Hypothalamus (tissue), 51 donors: ENCODE results near the gene SSTR4.

Experiments
- DNase-seq, 51 donors: peaks; one replicate each; lab custom pipeline; 2025; lab: John Stamatoyannopoulos, UW

The SSTR4 gene

DNA sequence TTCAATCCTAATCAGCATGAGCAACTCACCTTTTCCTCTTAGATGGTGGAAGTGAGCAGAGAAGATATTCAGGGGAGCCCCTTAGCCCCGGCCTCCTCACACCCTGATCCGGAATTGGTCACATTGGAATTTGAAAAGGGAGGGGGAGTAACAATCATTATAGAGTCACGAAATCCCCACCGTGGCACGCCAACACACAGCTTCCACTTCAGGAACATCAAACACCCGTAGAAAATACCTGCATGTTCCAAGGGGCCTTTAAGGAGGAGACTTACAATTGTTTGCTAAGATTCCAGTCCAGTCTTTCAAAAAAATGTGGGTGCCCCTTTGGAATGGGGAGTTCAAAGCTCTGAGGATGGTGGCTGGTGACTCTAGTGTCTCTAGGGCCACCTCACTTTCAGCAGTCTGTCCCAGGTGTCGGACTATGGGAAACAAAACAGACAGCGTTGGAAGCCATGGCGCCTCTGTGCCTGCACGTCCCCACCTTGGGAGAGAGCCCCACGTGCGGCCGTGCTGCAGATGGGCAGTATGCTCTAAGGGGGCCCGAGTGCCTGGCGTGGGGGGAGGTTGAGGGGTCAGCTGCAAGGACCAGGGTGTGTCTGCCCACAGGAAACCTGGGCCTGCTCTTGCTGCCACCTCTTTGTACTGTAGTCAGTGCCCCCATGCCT is 48.6 kb downstream of the SSTR4 start:
- no peak for DNase-seq

DNA sequence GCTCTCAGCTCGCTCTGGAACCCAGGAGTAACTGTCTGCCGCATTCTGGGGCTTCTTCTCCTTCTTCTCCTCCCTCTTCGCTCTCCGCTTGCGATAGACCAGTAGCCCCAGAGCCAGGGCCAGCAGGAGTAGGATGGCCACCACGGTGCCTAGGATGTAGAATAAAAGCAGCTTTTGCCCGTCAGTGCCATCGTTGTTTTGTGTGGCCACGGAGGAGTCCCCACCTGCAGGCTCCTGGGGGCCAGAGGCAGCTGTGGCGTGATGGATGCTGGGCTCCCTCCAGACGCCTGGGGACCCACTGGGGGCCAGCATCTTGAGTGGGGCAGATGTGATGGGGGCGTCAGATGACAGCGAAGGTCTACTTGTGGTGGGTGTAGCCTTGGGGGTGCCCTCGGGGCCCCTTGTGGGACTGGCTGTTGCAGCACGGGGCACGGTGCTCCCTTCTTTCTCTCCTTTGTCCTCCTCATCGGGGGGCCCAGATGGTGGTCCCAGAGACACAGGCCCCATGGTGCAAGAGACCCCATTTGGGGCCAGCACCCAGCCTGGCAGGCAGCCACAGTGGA is 49.3 kb downstream of the SSTR4 start:
- no peak for DNase-seq

- peak in 1 of 51 donors; percentile 75 for DNase-seq
These were observed 49.8 kb downstream of the SSTR4 start for GRCh38 chr20:23084845-23085365.

DNA sequence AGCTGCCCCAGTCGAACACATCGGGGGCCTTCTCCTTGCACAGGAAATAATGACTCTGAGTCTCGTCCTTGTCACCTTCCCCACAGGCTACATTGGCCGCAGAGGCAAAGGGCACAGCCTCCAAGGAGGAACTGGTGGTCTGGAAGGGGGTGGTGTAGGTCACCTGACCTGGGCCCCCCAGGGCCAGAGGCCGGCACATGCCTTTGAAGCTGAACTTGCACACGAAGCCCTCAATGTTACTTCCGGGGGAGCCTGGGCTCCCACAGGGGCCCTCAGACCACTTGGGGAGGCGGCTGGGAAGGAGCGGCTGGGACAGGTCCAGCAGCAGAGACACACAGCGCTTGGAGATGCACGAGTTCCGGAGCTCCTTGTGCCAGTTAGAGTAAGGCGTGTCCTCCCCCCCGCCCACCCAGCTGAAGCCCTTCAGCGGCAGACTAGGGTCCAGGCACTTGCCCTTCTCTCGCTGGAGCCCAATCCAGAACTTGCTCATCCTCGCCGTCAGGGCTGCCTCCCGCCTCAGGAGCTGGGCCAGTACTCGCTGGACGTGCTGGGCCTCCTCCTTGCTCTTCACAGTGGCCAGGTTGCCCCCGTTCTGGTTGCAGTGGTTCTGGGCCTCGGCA is 50.4 kb downstream of the SSTR4 start:
- no peak for DNase-seq

DNA sequence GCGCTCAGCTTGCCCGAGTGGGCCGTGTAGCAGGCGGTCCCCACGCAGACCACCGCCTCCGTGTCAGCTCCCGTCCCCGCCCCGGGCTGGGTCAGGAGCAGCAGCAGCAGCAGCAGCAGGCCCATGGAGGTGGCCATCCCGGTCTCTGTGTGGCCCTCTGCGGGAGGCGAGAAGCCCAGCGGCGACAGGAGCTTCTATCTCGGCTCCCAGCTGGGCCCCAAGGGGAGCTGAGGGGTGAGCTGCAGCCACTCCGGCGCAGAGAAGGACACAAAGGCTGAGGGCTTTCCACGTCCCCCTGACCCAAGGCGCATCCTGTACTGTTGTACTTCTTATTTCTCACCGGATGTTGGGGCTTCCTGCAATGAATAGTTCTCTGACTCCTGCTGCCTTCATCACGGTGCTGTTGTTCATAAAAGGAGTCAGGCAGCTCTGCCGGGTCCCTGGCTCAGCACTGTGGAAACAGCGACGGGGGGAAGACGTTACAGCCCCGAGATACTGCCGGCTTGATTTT is 51.0 kb downstream of the SSTR4 start, which contains the start of gene CD93:
CD93 (minus strand) TSS at position 269 of the 511 bp plus-strand sequence; CDS start at position 137, 132 bp downstream.
- peak in 2 of 51 donors; percentile 6 to 17 for DNase-seq

- peak in 2 of 51 donors; percentile 15 to 37 for DNase-seq
These were observed 51.9 kb downstream of the SSTR4 start for GRCh38 chr20:23086931-23087411.

DNA sequence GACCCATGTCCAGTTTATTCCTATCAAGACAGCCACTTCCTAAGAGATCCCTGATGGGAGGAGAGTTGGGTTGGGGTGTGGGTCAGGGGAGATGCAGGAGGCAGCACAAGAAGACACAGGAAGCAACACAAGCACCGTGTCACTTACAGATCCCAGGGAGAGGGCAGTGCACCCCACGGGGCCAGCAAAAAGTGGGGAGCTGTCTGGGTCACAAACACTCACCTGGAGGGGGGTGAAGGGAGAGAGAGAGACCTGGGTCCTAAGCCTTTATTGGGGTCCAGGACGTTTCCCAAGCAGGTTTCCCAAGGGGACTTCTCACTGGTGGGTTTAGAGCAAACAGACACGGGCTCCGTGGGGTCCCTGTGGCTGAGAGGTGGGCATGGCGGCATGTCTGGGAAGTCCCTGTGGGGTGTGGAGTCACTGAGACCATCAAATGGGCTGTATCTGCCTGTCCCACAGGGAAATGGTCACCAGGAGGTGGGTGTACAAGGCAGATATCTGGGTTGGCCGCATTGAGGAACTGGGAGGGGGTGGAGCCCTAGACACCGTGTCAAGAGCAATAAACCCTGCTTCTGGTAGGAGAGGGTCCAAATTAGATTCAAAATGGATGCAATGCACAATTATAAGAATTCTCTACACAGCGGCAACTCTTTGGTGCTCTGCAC is 52.6 kb downstream of the SSTR4 start:
- no peak for DNase-seq
